K562 (cell line): ENCODE measurements around the gene ZNF597. TPM values are rescaled to one million over a fixed set of nuclear protein-coding genes. Genes with fewer than 3 reads are reported as not detected.

ENCODE experiments used
- ATAC-seq: fragments of 200-7000 bp; cut with Tn5 transposase; 3 replicates; pipeline ENCODE4 v1.9.1; 2020; ENCODE audit warnings: moderate library complexity
- BruUV-seq: library from RNA; stranded (reverse); fragments of 400-500 nt; replicated peaks from 2 replicates; lab custom pipeline; 2021; lab: Mats Ljungman, UMichigan
- CTCF ChIA-PET: fragments of 300-600 bp; formaldehyde crosslinking; extraction: SDS; loops from one replicate; lab custom pipeline; 2021; ENCODE audit warnings: low intra/inter-chr PET ratio; lab: Yijun Ruan, JAX
- POLR2A ChIA-PET: fragments of 300-600, 350-650 bp; sonication (Branson Sonifier 250); formaldehyde crosslinking; extraction: SDS; loops from one replicate; lab custom pipeline; 2021; ENCODE audit warnings: antibody characterized with exemption, inconsistent platforms; lab: Yijun Ruan, JAX
- DNase-seq, 4 experiments: peaks; one replicate each; pipeline versions ENCODE4 v3.0.0 to v3.0.0-alpha.2; 2011 to 2018; ENCODE audit warnings: low spot score in 3 of 4, mixed read lengths in 3 of 4; ENCODE audit errors: extremely low read depth in 1 of 4
- FAIRE-seq: peaks from 2 replicates; lab custom pipeline; 2011; peaks lifted over from hg19 to GRCh38; lab: Jason Lieb, UNC
- H2AFZ ChIP-seq: 2 replicates; pipeline ENCODE4 v1.6.0; 2011; ENCODE audit warnings: low read depth, low read length, control low read depth, inconsistent platforms
- H3K27ac ChIP-seq: fragments of 200-600 bp; 3 replicates; pipeline ENCODE4 v1.8.0; 2011; ENCODE audit warnings: low read depth, mild to moderate bottlenecking, control low read depth, inconsistent platforms, low read length, moderate library complexity, mixed read lengths; ENCODE audit errors: extremely low read depth
- H3K27me3 ChIP-seq, 2 experiments: fragments of 300-600 bp in 1 of 2; 2 replicates in 1 of 2; 3 replicates in 1 of 2; pipeline versions ENCODE4 v1.6.0 to v1.8.0; 2011; ENCODE audit warnings: inconsistent platforms in 2 of 2, low read length in 2 of 2, mild to moderate bottlenecking in 1 of 2, mixed read lengths in 1 of 2, moderate library complexity in 1 of 2; ENCODE audit not compliant: control insufficient read depth in 2 of 2, insufficient read depth in 2 of 2
- H3K36me3 ChIP-seq: fragments of 300-600 bp; 3 replicates; pipeline ENCODE4 v1.8.0; 2011; ENCODE audit warnings: mild to moderate bottlenecking, low read length, inconsistent platforms; ENCODE audit not compliant: control insufficient read depth, insufficient read depth
- H3K4me1 ChIP-seq, 2 experiments: fragments of 200-600 bp in 1 of 2; replicated peaks in 1 of 2; 2 replicates in 1 of 2; 3 replicates in 1 of 2; pipeline versions ENCODE4 v1.5.1 to v1.8.0; 2011; ENCODE audit warnings: inconsistent platforms in 2 of 2, low read length in 2 of 2, mild to moderate bottlenecking in 1 of 2, mixed read lengths in 1 of 2, moderate library complexity in 1 of 2; ENCODE audit not compliant: control insufficient read depth in 2 of 2, insufficient read depth in 2 of 2
- H3K4me2 ChIP-seq: 2 replicates; pipeline ENCODE4 v1.6.1; 2011; ENCODE audit warnings: low read length, control low read depth, inconsistent platforms, mixed read lengths; ENCODE audit not compliant: insufficient read depth
- H3K4me3 ChIP-seq: fragments of 200-600 bp; sonication (generic), shearing (Covaris generic); 2 replicates; pipeline ENCODE4 v1.5.1; 2016; ENCODE audit warnings: control low read depth, inconsistent platforms
- H3K79me2 ChIP-seq: fragments of 200-600 bp; 3 replicates; pipeline ENCODE4 v1.8.0; 2011; ENCODE audit warnings: low read length, inconsistent platforms; ENCODE audit not compliant: control insufficient read depth, insufficient read depth
- H3K9ac ChIP-seq, 2 experiments: 2 replicates each; pipeline versions ENCODE4 v1.6.0 to v1.6.1; 2011; ENCODE audit warnings: low read depth in 2 of 2, low read length in 2 of 2, control low read depth in 1 of 2, inconsistent platforms in 1 of 2, mild to moderate bottlenecking in 1 of 2, mixed read lengths in 1 of 2; ENCODE audit not compliant: insufficient read depth in 1 of 2
- H3K9me1 ChIP-seq: one replicate; pipeline ENCODE4 v1.6.0; 2011; ENCODE audit warnings: inconsistent platforms, mild to moderate bottlenecking, low read length, moderate library complexity; ENCODE audit not compliant: control insufficient read depth, insufficient read depth
- H3K9me3 ChIP-seq: replicated peaks from 2 replicates; pipeline ENCODE4 v1.5.1; 2011; ENCODE audit warnings: low read depth, low read length, inconsistent platforms; ENCODE audit not compliant: control insufficient read depth, insufficient read depth
- H4K20me1 ChIP-seq: replicated peaks from 2 replicates; pipeline ENCODE4 v1.6.1; 2011; ENCODE audit warnings: low read length, inconsistent platforms, mixed read lengths; ENCODE audit not compliant: control insufficient read depth, insufficient read depth
- CBX5 ChIP-seq: IDR thresholded peaks from 2 replicates; pipeline ENCODE4 v1.6.1; 2014; ENCODE audit warnings: low read depth, borderline replicate concordance
- GABPB2 ChIP-seq: fragments of 250-450 bp; sonication (Bioruptor Pico); conservative IDR thresholded peaks from 2 replicates; pipeline ENCODE4 v1.5.1; 2021; ENCODE audit warnings: mild to moderate bottlenecking
- HMBOX1 ChIP-seq: sonication (generic); IDR thresholded peaks from 2 replicates; pipeline ENCODE4 v1.6.1; 2016
- MITF ChIP-seq: IDR thresholded peaks from 2 replicates; pipeline ENCODE4 v1.6.1; 2014; ENCODE audit warnings: antibody characterized with exemption
- NFXL1 ChIP-seq: fragments of 450-650 bp; formaldehyde crosslinking; IDR thresholded peaks from 2 replicates; pipeline ENCODE4 v1.4.0; 2021; ENCODE audit warnings: mild to moderate bottlenecking
- POLR3G ChIP-seq: IDR thresholded peaks from 2 replicates; pipeline ENCODE4 v1.6.1; 2011; ENCODE audit not compliant: insufficient read length, insufficient replicate concordance; ENCODE audit errors: extremely low read depth
- SLC30A9 ChIP-seq: fragments of 250-450 bp; sonication (Bioruptor Pico); IDR thresholded peaks from 2 replicates; pipeline ENCODE4 v1.8.0; 2022; ENCODE audit warnings: mild to moderate bottlenecking, moderate library complexity
- SMC3 ChIP-seq: conservative IDR thresholded peaks from 2 replicates; pipeline ENCODE4 v1.6.1; 2011; ENCODE audit warnings: low read depth, low read length, improper control_type of control experiment; ENCODE audit not compliant: insufficient read depth
- USF2 ChIP-seq: sonication (generic); formaldehyde crosslinking; IDR thresholded peaks from 2 replicates; pipeline ENCODE4 v1.5.0; 2020; ENCODE audit warnings: missing genetic modification reagents
- ZNF561 ChIP-seq: fragments of 450-650 bp; formaldehyde crosslinking; conservative IDR thresholded peaks from 2 replicates; pipeline ENCODE4 v1.4.0; 2020; ENCODE audit warnings: mild to moderate bottlenecking, moderate library complexity
- ZNF785 ChIP-seq: fragments of 250-450 bp; sonication (Bioruptor Pico); IDR thresholded peaks from 2 replicates; pipeline ENCODE4 v1.4.0; 2020; ENCODE audit warnings: mild to moderate bottlenecking
- WGBS: fragments of 100-300 bp; shearing (Covaris generic); methylation state at CpG from one replicate; pipeline ENCODE4 v1.1.6; 2016; ENCODE audit warnings: low coverage, mixed read lengths; ENCODE audit not compliant: insufficient coverage; ENCODE audit errors: missing lambda C conversion rate; 5-methylcytosine and 5-hydroxymethylcytosine counted together
- in situ Hi-C: fragments of 300-500 bp; cut with MboI; formaldehyde crosslinking; loops from 4 replicates; pipeline ENCODE4 v1.15.0; 2018; ENCODE audit warnings: inconsistent platforms, mixed read lengths
- intact Hi-C: fragments of 100-400 bp; cut with micrococcal nuclease; formaldehyde crosslinking; loops from 2 replicates; pipeline ENCODE4 v1.14.2; 2022
- polyA plus RNA-seq, 8 experiments: library from polyadenylated mRNA; depleted of rRNA in 4 of 8; stranded (reverse) in 5 of 8; unstranded in 3 of 8; fragments of >200 nt; fragmentation: Nextera tagmentation in 2 of 8; fragmentation: Illumina TruSeq in 1 of 8; extraction: Ambion mirVana in 2 of 8; extraction: Trizol in 1 of 8; gene quantifications; 2 replicates each; pipeline versions ENCODE4 v1.2.1 to v1.2.3, GENCODE V29; 2011 to 2014; ENCODE audit warnings: inconsistent platforms in 1 of 8, missing spikeins in 1 of 8
- total RNA-seq, 7 experiments: library from RNA; depleted of rRNA in 6 of 7; stranded (reverse); fragments of >200 nt in 6 of 7; fragmentation: Illumina TruSeq in 2 of 7; extraction: Trizol in 2 of 7; gene quantifications; 2 replicates each; pipeline versions ENCODE4 v1.2.1 to v1.2.3, GENCODE V29; 2011 to 2021; ENCODE audit warnings: low replicate concordance in 1 of 7
- TF ChIP-seq, protein P1 (sequence below), 2 experiments: IDR thresholded peaks in 1 of 2; conservative IDR thresholded peaks in 1 of 2; 2 replicates each; pipeline ENCODE4 v1.6.1; 2016; ENCODE audit warnings: low read depth in 2 of 2, mild to moderate bottlenecking in 1 of 2, missing compliant biosample characterization in 1 of 2, missing genetic modification characterization in 1 of 2, moderate library complexity in 1 of 2

The ZNF597 gene
- total and polyA plus RNA-seq, 9 of the 15 experiments (the other 6 are each of a cell fraction or from before 2014, with no cell fraction given) = 0.14 to 0.68 (median 0.42) TPM

DNA sequence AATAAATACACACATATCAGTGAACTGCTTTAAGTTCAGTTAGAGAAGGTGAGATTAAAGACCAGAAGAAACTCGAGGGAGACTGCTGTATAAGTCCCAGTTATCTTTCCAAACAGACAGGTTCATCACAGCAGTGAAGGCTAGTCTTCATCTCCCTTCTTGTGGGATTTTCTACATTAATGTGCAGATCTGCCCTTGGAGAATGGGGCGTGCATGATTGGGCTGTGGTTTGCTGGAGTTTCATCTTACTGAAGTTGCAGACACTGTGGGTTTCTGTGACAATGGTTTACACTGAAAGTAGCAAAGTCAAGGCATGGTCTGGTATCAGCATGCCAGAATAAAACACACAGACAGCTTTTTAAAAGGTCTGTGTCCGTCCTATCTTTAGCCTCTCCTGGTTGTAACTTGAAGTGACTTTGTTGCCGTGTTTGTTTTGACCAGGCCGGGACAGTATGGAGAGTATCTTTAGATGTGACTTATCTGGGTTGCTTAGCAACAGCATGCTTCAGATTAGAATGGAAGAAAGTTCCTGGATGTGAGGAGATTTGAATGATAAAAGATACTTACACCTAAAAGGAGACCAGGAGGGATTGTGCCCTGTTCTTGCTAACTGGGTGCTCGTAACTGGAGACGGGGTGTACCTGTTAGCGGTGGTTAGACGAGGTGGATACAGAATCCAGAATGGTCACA is 16.2 kb upstream of the ZNF597 start (continued):
- TF ChIP-seq MITF = no peak
- TF ChIP-seq GABPB2 (CRISPR knock-in tag) = no peak
- no peak for TF ChIP-seq POLR3G
- TF ChIP-seq SLC30A9 (CRISPR knock-in tag) = no peak
- no peak for TF ChIP-seq ZNF785 (CRISPR knock-in tag)
- no peak for TF ChIP-seq CBX5
- TF ChIP-seq NFXL1 = no peak

GRCh38 chr16:3458852-3459361 is 15.6 kb upstream of the ZNF597 start:
- H3K36me3 ChIP-seq = peaks cover 3% of the 10 kb centered on the region; the same call in 2 of the 3 replicates
- peak overlapping the region; percentile 81 for H3K4me3 ChIP-seq
- no peak for FAIRE-seq
- H4K20me1 ChIP-seq = peaks cover 12% of the 10 kb centered on the region
- H3K9me1 ChIP-seq = no peaks in the 10 kb centered on the region
- H3K4me2 ChIP-seq = peak overlapping the region; percentile 98
- under 1% methylated on average over 10 of the region's 10 CpGs for WGBS
- BruUV-seq = TSS peak; percentile 60
- in situ Hi-C loops (no loop called here), intact Hi-C loops (loop anchor here (2.0 to 5.0 kb wide), 2 partner anchors 58 to 272 kb away; partner anchors contain the start of genes OR1F1, ZNF174 and ZSCAN32)
- H3K9ac ChIP-seq = peak overlapping the region; percentile 94 to 98; a peak in 3 of 4 replicates
- peak overlapping the region; percentile 99 for H3K27ac ChIP-seq
- peak overlapping the region; percentile 88 for H2AFZ ChIP-seq
- no peaks in the 10 kb centered on the region for H3K27me3 ChIP-seq
- CTCF ChIA-PET = no interaction called here
- peak in 1 of 4 experiments; percentile 31 for DNase-seq
- peaks cover 58% of the 10 kb centered on the region for H3K79me2 ChIP-seq
- ATAC-seq = peak; percentile 4; the same call in 2 of the 3 replicates
- peaks cover 23 to 28% of the 10 kb centered on the region in 2 experiments; a peak in 4 of 5 replicates for H3K4me1 ChIP-seq
- POLR2A ChIA-PET = no interaction called here
- no peaks in the 10 kb centered on the region for H3K9me3 ChIP-seq
- no peak for TF ChIP-seq ZNF561 (CRISPR knock-in tag)
- TF ChIP-seq, protein P1, sequence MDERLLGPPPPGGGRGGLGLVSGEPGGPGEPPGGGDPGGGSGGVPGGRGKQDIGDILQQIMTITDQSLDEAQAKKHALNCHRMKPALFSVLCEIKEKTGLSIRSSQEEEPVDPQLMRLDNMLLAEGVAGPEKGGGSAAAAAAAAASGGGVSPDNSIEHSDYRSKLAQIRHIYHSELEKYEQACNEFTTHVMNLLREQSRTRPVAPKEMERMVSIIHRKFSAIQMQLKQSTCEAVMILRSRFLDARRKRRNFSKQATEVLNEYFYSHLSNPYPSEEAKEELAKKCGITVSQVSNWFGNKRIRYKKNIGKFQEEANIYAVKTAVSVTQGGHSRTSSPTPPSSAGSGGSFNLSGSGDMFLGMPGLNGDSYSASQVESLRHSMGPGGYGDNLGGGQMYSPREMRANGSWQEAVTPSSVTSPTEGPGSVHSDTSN (CRISPR knock-in tag; IDR thresholded peaks at IDR 0.05; ENCODE audit: low read depth) = no peak
- TF ChIP-seq, protein P1 (tag; conservative IDR thresholded peaks at IDR 0.05; ENCODE audit: low read depth) = no peak; the same call in 1 of the 2 replicates
- peak; percentile 52 for TF ChIP-seq USF2 (CRISPR knock-in tag)
- TF ChIP-seq SMC3 = no peak
- peak; percentile 62 for TF ChIP-seq HMBOX1
